Activated B cell treated with CpG ODN at 0.5 μM for 24 hours (primary cell): ENCODE measurements around the gene MXRA5. TPM values are rescaled to one million over a fixed set of nuclear protein-coding genes. Genes with fewer than 3 reads are reported as not detected.
"Not testable (repeated sequence)": the region's sequence is repeated elsewhere in the genome, so short reads cannot be mapped to it uniquely, and the experiment has no call there.

Source experiments
- ATAC-seq: fragments of 200-7000 bp; cut with Tn5 transposase; one replicate; pipeline ENCODE4 v1.10.0; 2021; ENCODE audit warnings: low read depth, mild to moderate bottlenecking, moderate library complexity
- CTCF ChIA-PET: fragments of 350-600 bp; sonication (Branson Sonifier 250); formaldehyde crosslinking; loops from one replicate; lab custom pipeline; 2021; ENCODE audit warnings: antibody characterized with exemption; lab: Charles Lee
- POLR2A ChIA-PET: fragments of 350-600 bp; sonication (Branson Sonifier 250); formaldehyde crosslinking; loops from one replicate; lab custom pipeline; 2021; ENCODE audit warnings: antibody characterized with exemption; lab: Charles Lee
- DNase-seq: peaks from one replicate; pipeline ENCODE4 v3.0.0; 2022
- H3K27ac Mint-ChIP-seq: one replicate; pipeline ENCODE4 v1.8.0; 2020; ENCODE audit warnings: mixed read lengths
- H3K27me3 Mint-ChIP-seq: one replicate; pipeline ENCODE4 v1.8.0; 2021; ENCODE audit warnings: mixed read lengths
- H3K36me3 Mint-ChIP-seq: one replicate; pipeline ENCODE4 v1.8.0; 2021; ENCODE audit warnings: low read depth, mixed read lengths
- H3K4me1 Mint-ChIP-seq: one replicate; pipeline ENCODE4 v1.8.0; 2021; ENCODE audit warnings: mixed read lengths
- H3K4me3 Mint-ChIP-seq: one replicate; pipeline ENCODE4 v1.8.0; 2020; ENCODE audit warnings: mild to moderate bottlenecking, mixed read lengths
- H3K9me3 Mint-ChIP-seq: one replicate; pipeline ENCODE4 v1.8.0; 2020; ENCODE audit warnings: mixed read lengths
- intact Hi-C: fragments of 100-400 bp; cut with micrococcal nuclease; formaldehyde crosslinking; loops from one replicate; pipeline ENCODE4 v1.15.1; 2024
- total RNA-seq: library from RNA; stranded (reverse); gene quantifications from 2 replicates; pipeline ENCODE4 v1.2.3, GENCODE V29; 2022
- TF ChIP-seq, protein P1 (sequence below): fragments of 200-600 bp; IDR thresholded peaks from one replicate; pipeline ENCODE4 v1.8.0; 2022; ENCODE audit warnings: antibody characterized with exemption, mild to moderate bottlenecking

The MXRA5 gene
- total RNA-seq, 1 donor from 2014 or later: not detected

DNA sequence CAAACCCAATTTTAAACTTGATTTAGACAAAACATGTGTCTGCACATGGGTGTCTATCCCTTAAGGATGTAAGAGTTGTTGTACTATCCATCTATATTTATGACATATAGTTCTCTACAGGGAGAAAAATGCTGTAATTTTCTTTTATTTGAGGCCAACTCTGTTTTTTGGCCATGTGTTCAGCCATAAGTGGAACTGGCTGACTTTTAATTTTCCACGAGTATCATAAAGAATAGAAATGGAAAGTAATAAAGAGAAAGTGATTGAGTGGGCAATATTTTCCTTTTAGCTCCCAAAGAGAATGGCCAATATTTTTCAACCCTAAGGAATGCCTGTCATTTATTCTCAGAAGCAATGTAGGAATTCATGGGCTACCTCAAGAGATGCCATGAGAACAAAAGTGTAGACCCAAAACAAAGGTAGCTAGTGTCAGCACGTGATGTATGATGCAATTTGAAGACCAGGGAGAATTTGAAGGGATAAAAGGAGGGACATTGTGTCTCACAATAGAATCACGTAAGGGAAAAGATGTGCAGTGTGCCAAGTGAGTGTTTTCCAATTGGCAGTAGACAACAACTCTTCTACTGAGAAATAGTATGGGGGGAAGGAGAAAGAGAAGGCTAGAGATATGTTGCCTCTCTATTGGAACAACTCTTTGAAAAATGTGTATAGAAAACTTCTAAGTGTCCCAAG is 27.8 kb upstream of the MXRA5 start:
- Mint-ChIP-seq H3K9me3 (peaks cover 5% of the 10 kb centered on the region), H3K4me3 (no peak overlapping the region), H3K36me3 (no peaks in the 10 kb centered on the region), H3K4me1 (no peaks in the 10 kb centered on the region), H3K27ac (no peak overlapping the region), H3K27me3 (no peaks in the 10 kb centered on the region)
- ChIA-PET CTCF (no interaction called here), POLR2A (no interaction called here)
- DNase-seq (no peak), ATAC-seq (no peak)
- intact Hi-C loops: no loop called here
- TF ChIP-seq, protein P1, sequence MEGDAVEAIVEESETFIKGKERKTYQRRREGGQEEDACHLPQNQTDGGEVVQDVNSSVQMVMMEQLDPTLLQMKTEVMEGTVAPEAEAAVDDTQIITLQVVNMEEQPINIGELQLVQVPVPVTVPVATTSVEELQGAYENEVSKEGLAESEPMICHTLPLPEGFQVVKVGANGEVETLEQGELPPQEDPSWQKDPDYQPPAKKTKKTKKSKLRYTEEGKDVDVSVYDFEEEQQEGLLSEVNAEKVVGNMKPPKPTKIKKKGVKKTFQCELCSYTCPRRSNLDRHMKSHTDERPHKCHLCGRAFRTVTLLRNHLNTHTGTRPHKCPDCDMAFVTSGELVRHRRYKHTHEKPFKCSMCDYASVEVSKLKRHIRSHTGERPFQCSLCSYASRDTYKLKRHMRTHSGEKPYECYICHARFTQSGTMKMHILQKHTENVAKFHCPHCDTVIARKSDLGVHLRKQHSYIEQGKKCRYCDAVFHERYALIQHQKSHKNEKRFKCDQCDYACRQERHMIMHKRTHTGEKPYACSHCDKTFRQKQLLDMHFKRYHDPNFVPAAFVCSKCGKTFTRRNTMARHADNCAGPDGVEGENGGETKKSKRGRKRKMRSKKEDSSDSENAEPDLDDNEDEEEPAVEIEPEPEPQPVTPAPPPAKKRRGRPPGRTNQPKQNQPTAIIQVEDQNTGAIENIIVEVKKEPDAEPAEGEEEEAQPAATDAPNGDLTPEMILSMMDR: no peak

DNA sequence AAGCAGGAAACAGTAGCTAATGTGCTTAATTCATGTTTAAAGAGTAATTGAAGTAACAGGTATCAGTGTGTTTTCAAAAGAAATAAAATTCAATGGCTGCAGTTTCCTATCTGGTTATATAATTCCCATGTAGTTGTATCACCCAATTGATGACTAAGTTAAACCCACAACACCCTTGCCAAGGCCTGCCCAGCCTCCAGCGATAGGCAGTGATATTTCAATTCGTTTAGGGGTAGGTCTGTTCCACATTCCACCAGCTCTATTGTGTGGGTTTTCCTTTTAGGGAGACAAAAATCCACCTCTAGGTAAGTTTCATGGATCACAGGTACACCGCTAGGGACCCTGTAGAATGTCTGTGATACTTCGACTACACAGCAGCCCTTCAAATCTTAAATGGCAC is 24.7 kb upstream of the MXRA5 start:
- CTCF ChIA-PET: no interaction called here

DNA sequence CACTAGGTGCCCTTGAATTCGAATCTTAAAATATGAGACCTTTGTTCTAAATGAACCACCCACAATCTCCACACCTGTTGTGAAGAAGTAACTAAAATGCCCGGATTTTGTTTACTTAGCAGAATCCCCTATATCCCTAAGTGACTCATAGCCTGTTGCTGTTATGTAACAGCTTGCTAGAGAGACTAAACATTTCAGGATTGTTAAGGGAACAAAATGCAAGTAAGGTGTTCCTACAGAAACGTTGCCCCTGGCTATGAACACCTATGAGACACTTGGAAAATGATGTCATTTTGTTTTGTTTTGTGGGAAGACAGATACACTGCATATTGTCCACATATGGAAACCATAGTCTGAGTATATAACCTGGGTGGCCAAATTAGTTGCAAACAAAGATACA is 24.2 kb upstream of the MXRA5 start:
- DNase-seq (no peak), ATAC-seq (no peak)
- ChIA-PET POLR2A (no interaction called here), CTCF (no interaction called here)
- Mint-ChIP-seq H3K4me3 (no peak overlapping the region), H3K4me1 (no peaks in the 10 kb centered on the region), H3K27me3 (no peaks in the 10 kb centered on the region), H3K9me3 (peaks cover 2% of the 10 kb centered on the region), H3K36me3 (no peaks in the 10 kb centered on the region), H3K27ac (no peak overlapping the region)
- TF ChIP-seq, protein P1: no peak
- intact Hi-C loops: no loop called here

More for the DNA sequence above, 24.7 kb upstream of the MXRA5 start:
- intact Hi-C loops: no loop called here
- DNase-seq (no peak), ATAC-seq (no peak)
- Mint-ChIP-seq H3K4me3 (no peak overlapping the region), H3K4me1 (no peaks in the 10 kb centered on the region), H3K36me3 (no peaks in the 10 kb centered on the region), H3K27ac (no peak overlapping the region), H3K27me3 (no peaks in the 10 kb centered on the region), H3K9me3 (peaks cover 2% of the 10 kb centered on the region)
- POLR2A ChIA-PET: no interaction called here
- TF ChIP-seq, protein P1: no peak

DNA sequence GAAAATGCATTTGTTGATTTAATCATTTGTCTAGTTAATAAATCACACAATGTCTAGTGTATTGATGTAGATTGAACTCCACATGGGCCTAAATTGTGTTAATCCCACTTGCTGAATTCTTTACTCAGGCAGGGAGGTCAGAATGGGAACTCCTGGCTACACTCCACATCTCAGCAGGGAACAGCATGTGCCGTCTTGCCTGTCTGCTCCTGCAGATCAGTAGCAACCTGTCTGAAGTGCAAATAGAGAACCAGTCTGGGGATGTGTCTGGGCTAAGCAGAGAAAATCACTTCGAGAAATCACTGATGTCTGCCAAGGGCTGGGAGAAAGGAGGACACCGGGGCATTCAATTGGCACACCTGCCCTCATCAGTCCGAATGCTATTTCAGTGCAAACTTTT is 16.5 kb upstream of the MXRA5 start:
- DNase-seq (no peak), ATAC-seq (no peak)
- no peak overlapping the region for H3K4me3 Mint-ChIP-seq
- CTCF ChIA-PET: no interaction called here
- H3K4me1 Mint-ChIP-seq: no peaks in the 10 kb centered on the region
- H3K36me3 Mint-ChIP-seq: no peaks in the 10 kb centered on the region
- intact Hi-C loops: no loop called here
- TF ChIP-seq, protein P1: no peak
- POLR2A ChIA-PET: no interaction called here
- H3K27me3 Mint-ChIP-seq: no peaks in the 10 kb centered on the region
- no peaks in the 10 kb centered on the region for H3K9me3 Mint-ChIP-seq
- no peak overlapping the region for H3K27ac Mint-ChIP-seq

DNA sequence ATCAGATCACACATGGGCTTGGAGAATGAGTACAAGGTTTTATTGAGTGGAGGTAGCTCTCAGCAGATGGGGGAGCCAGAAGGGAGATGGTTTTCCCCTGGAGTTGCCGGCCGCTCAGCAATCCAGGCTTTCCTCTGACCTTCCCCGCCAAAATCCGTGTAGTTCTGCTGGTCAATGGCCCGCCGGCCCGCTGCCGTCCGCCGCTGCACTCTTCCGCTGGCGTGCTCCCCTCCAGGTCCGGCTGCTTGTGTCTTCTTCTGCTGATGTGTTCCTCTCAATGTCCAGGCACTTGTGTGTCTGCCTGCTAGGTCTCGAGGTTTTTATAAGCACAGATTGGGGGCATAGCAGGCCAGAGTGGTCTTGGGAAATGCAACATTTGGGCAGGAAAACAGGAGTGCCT is 14.4 kb upstream of the MXRA5 start:
- ChIA-PET CTCF (no interaction called here), POLR2A (no interaction called here)
- no peaks in the 10 kb centered on the region for H3K27me3 Mint-ChIP-seq
- H3K36me3 Mint-ChIP-seq: no peaks in the 10 kb centered on the region
- TF ChIP-seq, protein P1: no peak
- H3K4me1 Mint-ChIP-seq: no peaks in the 10 kb centered on the region
- no peaks in the 10 kb centered on the region for H3K9me3 Mint-ChIP-seq
- no peak for ATAC-seq
- H3K4me3 Mint-ChIP-seq: no peak overlapping the region
- H3K27ac Mint-ChIP-seq: no peak overlapping the region
- DNase-seq: no peak
- intact Hi-C loops: no loop called here

DNA sequence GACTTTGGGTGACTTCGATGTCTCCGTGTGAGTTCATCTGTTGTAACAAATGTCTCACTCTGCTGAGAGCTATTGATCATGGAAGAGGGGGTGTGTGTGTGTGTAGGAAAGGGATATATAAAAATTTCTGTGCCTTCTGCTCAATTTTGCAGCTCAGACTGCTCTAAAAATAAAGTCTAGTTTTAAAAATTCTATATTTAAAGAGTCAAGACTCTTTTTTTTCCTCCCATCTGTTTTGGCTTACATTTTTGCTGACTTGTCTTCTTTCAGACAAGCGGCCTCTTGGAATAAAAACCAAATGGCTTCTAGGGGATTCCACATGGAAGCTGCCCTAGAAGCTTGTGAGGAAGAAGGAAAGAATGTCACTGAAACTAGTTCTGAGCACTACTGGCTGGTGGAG is 6.3 kb upstream of the MXRA5 start:
- H3K4me3 Mint-ChIP-seq, intact Hi-C loops, H3K27me3 Mint-ChIP-seq, H3K27ac Mint-ChIP-seq, DNase-seq, ATAC-seq, CTCF ChIA-PET, H3K4me1 Mint-ChIP-seq, H3K36me3 Mint-ChIP-seq, H3K9me3 Mint-ChIP-seq: not testable (repeated sequence)
- POLR2A ChIA-PET: interaction anchor here (0.6 kb wide), 1 partner anchor 368 kb away, joined by 8 read pairs; no protein-coding TSS in a partner anchor
